H1 (cell line): ENCODE data around the gene MEST. TPM values are rescaled to one million over a fixed set of nuclear protein-coding genes. Genes with fewer than 3 reads are reported as not detected.

Experiments
- CTCF ChIA-PET: fragments of 300-600 bp; sonication (Branson Sonifier 250); formaldehyde crosslinking; loops from one replicate; lab custom pipeline; 2021; ENCODE audit not compliant: partially characterized antibody; lab: Charles Lee
- POLR2A ChIA-PET: fragments of 300-600 bp; sonication (Branson Sonifier 250); formaldehyde crosslinking; loops from one replicate; lab custom pipeline; 2021; ENCODE audit warnings: inconsistent platforms; ENCODE audit not compliant: partially characterized antibody; lab: Charles Lee
- DNase-seq, 2 experiments: peaks; one replicate each; pipeline versions ENCODE4 v3.0.0 to v3.0.0-alpha.2; 2010 to 2022; ENCODE audit warnings: low spot score in 2 of 2, low read depth in 1 of 2, mixed read lengths in 1 of 2
- FAIRE-seq: peaks from 2 replicates; lab custom pipeline; 2011; peaks lifted over from hg19 to GRCh38; lab: Jason Lieb, UNC
- H2AFZ ChIP-seq: 2 replicates; pipeline ENCODE4 v1.8.1; 2012; ENCODE audit warnings: low read length, inconsistent platforms
- H2AK5ac ChIP-seq: 2 replicates; pipeline ENCODE4 v1.6.1; 2013; ENCODE audit warnings: low read depth, low read length
- H2BK120ac ChIP-seq: replicated peaks from 2 replicates; pipeline ENCODE3; 2013; ENCODE audit warnings: low read depth, low read length, inconsistent platforms
- H2BK12ac ChIP-seq: 2 replicates; pipeline ENCODE4 v1.6.1; 2013; ENCODE audit warnings: low read depth, low read length
- H2BK15ac ChIP-seq: 2 replicates; pipeline ENCODE4 v1.6.1; 2013; ENCODE audit warnings: low read length
- H2BK20ac ChIP-seq: 2 replicates; pipeline ENCODE4 v1.6.1; 2013; ENCODE audit warnings: low read length
- H2BK5ac ChIP-seq: 2 replicates; pipeline ENCODE4 v1.6.1; 2013; ENCODE audit warnings: low read depth, low read length
- H3K14ac ChIP-seq: 2 replicates; pipeline ENCODE4 v1.6.1; 2013; ENCODE audit warnings: inconsistent platforms; ENCODE audit not compliant: insufficient read length
- H3K18ac ChIP-seq: 2 replicates; pipeline ENCODE4 v1.6.1; 2013; ENCODE audit warnings: low read length; ENCODE audit errors: extremely low read depth
- H3K23ac ChIP-seq: 2 replicates; pipeline ENCODE4 v1.6.1; 2013; ENCODE audit warnings: inconsistent platforms; ENCODE audit not compliant: insufficient read length
- H3K23me2 ChIP-seq: 2 replicates; pipeline ENCODE4 v1.6.1; 2013; ENCODE audit warnings: low read depth, low read length
- H3K27ac ChIP-seq: 2 replicates; pipeline ENCODE4 v1.6.1; 2011; ENCODE audit warnings: low read depth, low read length, inconsistent platforms
- H3K27me3 ChIP-seq, 4 experiments: replicated peaks in 1 of 4; 1 replicate in 1 of 4; 2 replicates in 3 of 4; pipeline versions ENCODE4 v1.6.1 to v1.8.1; 2011 to 2013; ENCODE audit warnings: low read length in 3 of 4, mild to moderate bottlenecking in 3 of 4, inconsistent platforms in 2 of 4, mixed read lengths in 2 of 4, moderate library complexity in 1 of 4; ENCODE audit not compliant: control insufficient read depth in 3 of 4, insufficient read depth in 3 of 4; ENCODE audit errors: extremely low read depth in 1 of 4
- H3K36me3 ChIP-seq, 4 experiments: 2 replicates each; pipeline versions ENCODE4 v1.6.1 to v1.8.1; 2011 to 2013; ENCODE audit warnings: mild to moderate bottlenecking in 4 of 4, low read length in 3 of 4, moderate library complexity in 2 of 4, control low read depth in 1 of 4, inconsistent platforms in 1 of 4; ENCODE audit not compliant: insufficient read depth in 4 of 4, control insufficient read depth in 2 of 4
- H3K4ac ChIP-seq: replicated peaks from 2 replicates; pipeline ENCODE3; 2013; ENCODE audit warnings: low read length, low read depth, mixed read lengths, inconsistent platforms; ENCODE audit not compliant: insufficient read length
- H3K4me1 ChIP-seq, 4 experiments: replicated peaks in 1 of 4; 1 replicate in 1 of 4; 2 replicates in 3 of 4; pipeline versions ENCODE4 v1.6.1 to v1.8.1; 2011 to 2013; ENCODE audit warnings: low read length in 3 of 4, inconsistent platforms in 2 of 4, mixed read lengths in 1 of 4; ENCODE audit not compliant: insufficient read depth in 4 of 4, control insufficient read depth in 3 of 4
- H3K4me2 ChIP-seq, 2 experiments: 2 replicates each; pipeline versions ENCODE4 v1.6.1 to v1.8.1; 2011 to 2013; ENCODE audit warnings: low read depth in 2 of 2, low read length in 2 of 2, control low read depth in 1 of 2, inconsistent platforms in 1 of 2, mild to moderate bottlenecking in 1 of 2; ENCODE audit not compliant: insufficient read depth in 1 of 2
- H3K4me3 ChIP-seq, 4 experiments: fragments of 200-600, 300-600 bp in 1 of 4; sonication (generic), shearing (Covaris generic), sonication (Bioruptor Twin) in 1 of 4; 2 replicates each; pipeline versions ENCODE4 v1.5.1 to v1.8.1; 2011 to 2016; ENCODE audit warnings: low read length in 4 of 4, low read depth in 3 of 4, control low read depth in 2 of 4, inconsistent platforms in 2 of 4, mild to moderate bottlenecking in 2 of 4, mixed read lengths in 1 of 4, moderate library complexity in 1 of 4; ENCODE audit not compliant: insufficient read depth in 2 of 4; ENCODE audit errors: extremely low read depth in 1 of 4
- H3K56ac ChIP-seq: replicated peaks from 2 replicates; pipeline ENCODE3; 2013; ENCODE audit warnings: low read depth, mild to moderate bottlenecking, mixed read lengths, low read length, inconsistent platforms; ENCODE audit not compliant: insufficient read length
- H3K79me1 ChIP-seq: 2 replicates; pipeline ENCODE4 v1.6.1; 2013; ENCODE audit warnings: low read depth, low read length, control low read depth
- H3K79me2 ChIP-seq, 2 experiments: 2 replicates each; pipeline versions ENCODE4 v1.6.1 to v1.8.1; 2012 to 2013; ENCODE audit warnings: low read length in 2 of 2, mild to moderate bottlenecking in 2 of 2, inconsistent platforms in 1 of 2; ENCODE audit not compliant: insufficient read depth in 2 of 2, control insufficient read depth in 1 of 2
- H3K9ac ChIP-seq, 4 experiments: replicated peaks in 1 of 4; 1 replicate in 1 of 4; 2 replicates in 3 of 4; pipeline versions ENCODE4 v1.6.1 to v1.8.1; 2011 to 2013; ENCODE audit warnings: low read depth in 3 of 4, low read length in 3 of 4, control low read depth in 2 of 4, mild to moderate bottlenecking in 2 of 4, moderate library complexity in 2 of 4, inconsistent platforms in 1 of 4; ENCODE audit errors: extremely low read depth in 1 of 4
- H3K9me3 ChIP-seq, 2 experiments: 2 replicates each; pipeline versions ENCODE4 v1.6.1 to v1.8.1; 2012 to 2013; ENCODE audit warnings: mild to moderate bottlenecking in 2 of 2, moderate library complexity in 2 of 2, control low read depth in 1 of 2, inconsistent platforms in 1 of 2, low read depth in 1 of 2, low read length in 1 of 2, mixed read lengths in 1 of 2; ENCODE audit not compliant: insufficient read depth in 2 of 2
- H4K20me1 ChIP-seq, 2 experiments: replicated peaks in 1 of 2; 2 replicates each; pipeline versions ENCODE3 to v1.8.1; 2011 to 2013; ENCODE audit warnings: inconsistent platforms in 2 of 2, low read length in 2 of 2, mild to moderate bottlenecking in 1 of 2; ENCODE audit not compliant: insufficient read depth in 2 of 2, control insufficient read depth in 1 of 2
- H4K5ac ChIP-seq: 2 replicates; pipeline ENCODE4 v1.6.1; 2013; ENCODE audit warnings: low read length, low read depth, mixed read lengths, inconsistent platforms; ENCODE audit not compliant: insufficient read length
- H4K8ac ChIP-seq: 2 replicates; pipeline ENCODE4 v1.8.0; 2013; ENCODE audit warnings: mild to moderate bottlenecking, moderate library complexity, low read length, inconsistent platforms; ENCODE audit not compliant: insufficient read depth; ENCODE audit errors: extremely low read depth
- H4K91ac ChIP-seq: replicated peaks from 2 replicates; pipeline ENCODE3; 2013; ENCODE audit warnings: low read length, mixed read lengths, inconsistent platforms; ENCODE audit not compliant: insufficient read length
- CBX8 ChIP-seq: fragments of 300-800, 300-1000 bp; sonication (generic); IDR thresholded peaks from 2 replicates; pipeline ENCODE4 v1.7.1; 2016; ENCODE audit warnings: low read depth, low read length, borderline replicate concordance
- KDM1A ChIP-seq: fragments of 200-600, 300-600 bp; sonication (generic); IDR thresholded peaks from 2 replicates; pipeline ENCODE4 v1.7.1; 2016; ENCODE audit warnings: mild to moderate bottlenecking, low read length, borderline replicate concordance
- MAFK ChIP-seq: IDR thresholded peaks from 2 replicates; pipeline ENCODE4 v1.6.1; 2012; ENCODE audit warnings: low read depth, mild to moderate bottlenecking, improper control_type of control experiment, low read length
- NRF1 ChIP-seq: IDR thresholded peaks from 2 replicates; pipeline ENCODE4 v1.6.1; 2011; ENCODE audit warnings: mild to moderate bottlenecking, low read depth, low read length, improper control_type of control experiment
- PHF8 ChIP-seq: fragments of 200-600 bp; sonication (generic); conservative IDR thresholded peaks from 2 replicates; pipeline ENCODE4 v1.7.1; 2012; ENCODE audit warnings: low read depth, mild to moderate bottlenecking, inconsistent platforms, low read length, moderate library complexity
- RAD21 ChIP-seq, 2 experiments: IDR thresholded peaks in 1 of 2; conservative IDR thresholded peaks in 1 of 2; 2 replicates each; pipeline ENCODE4 v1.6.1; 2011; ENCODE audit warnings: low read depth in 2 of 2, low read length in 2 of 2, improper control_type of control experiment in 1 of 2, inconsistent platforms in 1 of 2, mild to moderate bottlenecking in 1 of 2, moderate library complexity in 1 of 2
- SP2 ChIP-seq: IDR thresholded peaks from 2 replicates; pipeline ENCODE4 v1.6.1; 2012; ENCODE audit warnings: mild to moderate bottlenecking, low read length, inconsistent platforms
- SUZ12 ChIP-seq: fragments of 200-600 bp; sonication (generic); IDR thresholded peaks from 2 replicates; pipeline ENCODE4 v1.6.1; 2012; ENCODE audit warnings: mild to moderate bottlenecking, inconsistent platforms, low read length, moderate library complexity, mixed read lengths
- WGBS, 2 experiments: shearing (Covaris generic) in 1 of 2; methylation state at CpG; one replicate each; pipeline versions ENCODE4 v1.1.6 to v1.1.7; 2013 to 2015; ENCODE audit warnings: low lambda C conversion rate in 2 of 2, mixed read lengths in 2 of 2, inconsistent platforms in 1 of 2, low coverage in 1 of 2, missing lambda C conversion rate in 1 of 2; ENCODE audit not compliant: insufficient replicate concordance in 2 of 2, insufficient coverage in 1 of 2, insufficient read length in 1 of 2; ENCODE audit errors: extremely low coverage in 1 of 2, missing lambda C conversion rate in 1 of 2; 5-methylcytosine and 5-hydroxymethylcytosine counted together
- polyA plus RNA-seq, 7 experiments: library from polyadenylated mRNA; depleted of rRNA in 3 of 7; stranded (reverse) in 5 of 7; unstranded in 2 of 7; fragments of >200 nt in 5 of 7; fragments of 200-250 nt in 2 of 7; gene quantifications; 1 replicate in 5 of 7; 2 replicates in 1 of 7; 4 replicates in 1 of 7; pipeline versions ENCODE4 v1.2.1 to v1.2.3, GENCODE V29; 2011 to 2013; ENCODE audit warnings: missing spikeins in 2 of 7, mixed read lengths in 2 of 7
- total RNA-seq: library from RNA; stranded (reverse); fragmentation: NEBNext Ultra II Directional; extraction: Animal tissue kit (Norgen Biotek cat#: 25700); gene quantifications from 2 replicates; pipeline ENCODE4 v1.2.1, GENCODE V29; 2021

Gene MEST
- total and polyA plus RNA-seq, 2 of the 8 experiments (the other 6 are each of a cell fraction or from before 2014, with no cell fraction given): 176 to 269 TPM

GRCh38 chr7:130500463-130500862 lies 8.6 kb downstream of the MEST start:
- H3K9me3 ChIP-seq: no peaks in the 10 kb centered on the region
- H4K20me1 ChIP-seq: peaks cover 0 to 2% of the 10 kb centered on the region in 2 experiments
- no peaks in the 10 kb centered on the region for H3K23me2 ChIP-seq
- peaks cover 0 to 6% of the 10 kb centered on the region in 2 experiments; a peak in 2 of 4 replicates for H3K79me2 ChIP-seq
- no peak overlapping the region for H3K9ac ChIP-seq
- no peak overlapping the region for H2BK5ac ChIP-seq
- 91% methylated on average over 8 of the region's 8 CpGs; no CpG with 5 or more reads in 1 of the 2 experiments for WGBS, 2 experiments
- no peaks in the 10 kb centered on the region for H3K79me1 ChIP-seq
- TF ChIP-seq MAFK: no peak
- TF ChIP-seq NRF1: no peak
- TF ChIP-seq KDM1A: no peak
- TF ChIP-seq RAD21 (IDR thresholded peaks at IDR 0.05 in 1 of 2, conservative IDR thresholded peaks at IDR 0.05 in 1 of 2; ENCODE audit: low read depth in 2 of 2, low read length in 2 of 2): no peak
- TF ChIP-seq SUZ12: no peak
- TF ChIP-seq SP2: no peak
- no peak for TF ChIP-seq CBX8
- no peak for TF ChIP-seq PHF8
- H3K14ac ChIP-seq: no peak overlapping the region
- no peaks in the 10 kb centered on the region for H3K4me1 ChIP-seq
- H3K18ac ChIP-seq: no peak overlapping the region
- no peak overlapping the region for H3K23ac ChIP-seq
- no peak overlapping the region for H4K5ac ChIP-seq
- no peak overlapping the region for H2BK120ac ChIP-seq
- no peak for DNase-seq
- H3K4me2 ChIP-seq: no peak overlapping the region
- FAIRE-seq: no peak
- peaks cover 21 to 89% (median 61%) of the 10 kb centered on the region in 4 experiments for H3K36me3 ChIP-seq
- no peak overlapping the region for H2BK20ac ChIP-seq
- H2AFZ ChIP-seq: no peak overlapping the region
- POLR2A ChIA-PET: interaction anchor here (1.8 kb wide), 1 partner anchor 9 kb away, joined by 5 read pairs; no protein-coding TSS in a partner anchor
- H2BK12ac ChIP-seq: no peak overlapping the region
- no peak overlapping the region for H4K8ac ChIP-seq
- H4K91ac ChIP-seq: no peak overlapping the region
- H3K27ac ChIP-seq: no peak overlapping the region
- CTCF ChIA-PET: no interaction called here
- H2BK15ac ChIP-seq: no peak overlapping the region
- no peak overlapping the region for H3K4ac ChIP-seq
- no peak overlapping the region for H3K56ac ChIP-seq
- no peaks in the 10 kb centered on the region for H3K27me3 ChIP-seq
- H2AK5ac ChIP-seq: no peak overlapping the region
- H3K4me3 ChIP-seq: no peak overlapping the region
